HG03565 (cell line): ENCODE measurements around the gene HEMGN.
"Not testable (repeated sequence)": the region's sequence is repeated elsewhere in the genome, so short reads cannot be mapped to it uniquely, and the experiment has no call there.

Source experiments
- ATAC-seq: cut with Tn5 transposase; IDR thresholded peaks from one replicate; pipeline ENCODE4 v1.9.1; 2021; ENCODE audit warnings: mild to moderate bottlenecking, moderate library complexity; ENCODE audit not compliant: unreplicated experiment

HEMGN gene, protein sequence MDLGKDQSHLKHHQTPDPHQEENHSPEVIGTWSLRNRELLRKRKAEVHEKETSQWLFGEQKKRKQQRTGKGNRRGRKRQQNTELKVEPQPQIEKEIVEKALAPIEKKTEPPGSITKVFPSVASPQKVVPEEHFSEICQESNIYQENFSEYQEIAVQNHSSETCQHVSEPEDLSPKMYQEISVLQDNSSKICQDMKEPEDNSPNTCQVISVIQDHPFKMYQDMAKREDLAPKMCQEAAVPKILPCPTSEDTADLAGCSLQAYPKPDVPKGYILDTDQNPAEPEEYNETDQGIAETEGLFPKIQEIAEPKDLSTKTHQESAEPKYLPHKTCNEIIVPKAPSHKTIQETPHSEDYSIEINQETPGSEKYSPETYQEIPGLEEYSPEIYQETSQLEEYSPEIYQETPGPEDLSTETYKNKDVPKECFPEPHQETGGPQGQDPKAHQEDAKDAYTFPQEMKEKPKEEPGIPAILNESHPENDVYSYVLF

GRCh38 chr9:97938081-97938644 lies at the start of gene HEMGN:
Gene HEMGN (minus strand): TSS chr9:97938172. CDS start chr9:97938136, 36 bp downstream.
- ATAC-seq: no peak

- ATAC-seq: no peak
Measured at GRCh38 chr9:97987487-97987886, 49.5 kb upstream of the HEMGN start.

GRCh38 chr9:97985058-97985861 lies 47.3 kb upstream of the HEMGN start:
- ATAC-seq: no peak

DNA sequence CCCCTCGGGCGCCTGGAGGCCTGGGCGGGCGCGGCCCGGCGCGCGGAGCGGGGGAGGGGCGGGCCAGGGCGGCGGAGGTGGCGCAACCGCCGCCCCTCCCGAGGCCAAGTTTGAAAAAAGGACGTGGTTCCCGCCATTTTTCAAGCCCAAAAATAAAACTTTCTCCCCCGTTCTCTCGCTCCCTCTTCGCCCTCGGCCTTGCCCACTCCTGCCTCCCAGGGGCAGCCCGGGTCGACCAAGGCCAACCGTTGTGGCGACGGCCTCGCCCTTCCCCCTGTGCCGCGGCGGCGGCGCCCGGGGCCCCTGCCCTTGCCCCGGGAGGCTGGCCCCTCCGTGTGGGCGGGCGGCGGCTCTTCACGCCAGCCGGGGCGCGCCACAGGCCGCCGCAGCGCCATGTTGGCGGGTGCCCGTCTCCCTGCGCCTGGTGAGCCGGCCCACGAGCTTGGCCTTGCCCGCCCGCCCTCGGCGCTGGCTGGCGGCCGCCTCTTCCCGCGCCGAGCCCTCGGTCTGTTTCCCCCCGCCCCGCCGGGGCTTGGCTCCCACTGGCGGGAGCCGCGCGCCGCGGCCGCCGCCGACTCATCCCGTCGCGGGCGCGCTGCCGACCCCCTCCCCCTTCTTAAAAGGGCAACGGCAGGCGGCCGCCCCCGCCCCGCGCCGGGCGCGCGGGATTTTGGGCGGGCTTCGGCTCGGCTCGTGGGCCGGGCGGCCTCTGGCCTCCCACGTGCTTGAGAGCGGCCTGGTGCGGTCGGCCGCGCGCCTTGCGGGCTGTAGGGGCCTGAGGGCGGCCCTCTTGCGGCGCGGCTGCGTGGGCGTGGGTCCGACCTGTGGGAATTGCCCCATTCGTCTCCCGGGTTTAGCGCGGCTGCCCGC lies 46.5 kb upstream of the HEMGN start:
- ATAC-seq: peak; percentile 19

- ATAC-seq: peak; percentile 3
Measured at GRCh38 chr9:97983589-97984187, 45.7 kb upstream of the HEMGN start.

- ATAC-seq: peak; percentile 57
Measured at GRCh38 chr9:97982683-97983588, 45.0 kb upstream of the HEMGN start, which contains the start of gene ANP32B. Gene ANP32B (plus strand): TSS chr9:97983341. CDS start chr9:97983556, 215 bp downstream.

DNA sequence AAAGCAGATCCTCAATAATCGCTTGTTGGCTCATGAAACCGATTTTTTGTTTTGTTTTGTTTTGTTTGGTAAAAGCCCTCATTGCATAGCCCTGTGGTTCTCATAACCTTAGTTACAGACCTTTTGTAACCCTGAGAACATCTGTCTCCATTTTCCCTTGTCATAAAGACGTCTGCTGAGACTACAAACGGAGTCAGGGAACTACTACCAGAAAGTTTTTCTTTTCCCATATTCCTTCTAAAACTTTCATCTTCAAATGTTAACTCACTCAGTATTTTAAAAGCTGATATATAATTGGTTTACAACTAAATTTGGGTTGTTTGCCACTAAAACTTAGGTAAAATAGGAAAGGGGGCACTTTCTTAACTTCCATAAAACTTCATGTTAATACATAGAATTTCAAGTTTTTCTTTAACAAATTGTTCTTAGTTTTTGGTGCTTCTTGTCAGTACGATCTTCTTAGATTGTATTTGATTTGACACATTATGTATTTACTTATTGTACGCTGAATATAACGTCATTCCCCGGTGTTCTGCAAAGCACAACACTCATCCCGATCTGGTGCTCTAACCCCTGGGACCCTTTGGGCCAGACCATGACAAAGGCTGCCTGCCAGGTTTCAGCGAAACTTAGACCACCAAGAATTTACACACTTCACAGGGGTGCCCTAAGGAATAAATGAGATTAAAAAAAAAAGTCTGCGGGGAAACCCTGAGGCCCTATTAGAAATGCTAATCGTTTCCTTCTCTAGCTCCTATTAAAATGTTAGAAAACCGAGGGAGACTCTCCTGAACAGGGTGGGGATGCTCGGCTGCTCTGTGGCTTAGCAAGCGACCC lies 44.1 kb upstream of the HEMGN start:
- no peak for ATAC-seq

DNA sequence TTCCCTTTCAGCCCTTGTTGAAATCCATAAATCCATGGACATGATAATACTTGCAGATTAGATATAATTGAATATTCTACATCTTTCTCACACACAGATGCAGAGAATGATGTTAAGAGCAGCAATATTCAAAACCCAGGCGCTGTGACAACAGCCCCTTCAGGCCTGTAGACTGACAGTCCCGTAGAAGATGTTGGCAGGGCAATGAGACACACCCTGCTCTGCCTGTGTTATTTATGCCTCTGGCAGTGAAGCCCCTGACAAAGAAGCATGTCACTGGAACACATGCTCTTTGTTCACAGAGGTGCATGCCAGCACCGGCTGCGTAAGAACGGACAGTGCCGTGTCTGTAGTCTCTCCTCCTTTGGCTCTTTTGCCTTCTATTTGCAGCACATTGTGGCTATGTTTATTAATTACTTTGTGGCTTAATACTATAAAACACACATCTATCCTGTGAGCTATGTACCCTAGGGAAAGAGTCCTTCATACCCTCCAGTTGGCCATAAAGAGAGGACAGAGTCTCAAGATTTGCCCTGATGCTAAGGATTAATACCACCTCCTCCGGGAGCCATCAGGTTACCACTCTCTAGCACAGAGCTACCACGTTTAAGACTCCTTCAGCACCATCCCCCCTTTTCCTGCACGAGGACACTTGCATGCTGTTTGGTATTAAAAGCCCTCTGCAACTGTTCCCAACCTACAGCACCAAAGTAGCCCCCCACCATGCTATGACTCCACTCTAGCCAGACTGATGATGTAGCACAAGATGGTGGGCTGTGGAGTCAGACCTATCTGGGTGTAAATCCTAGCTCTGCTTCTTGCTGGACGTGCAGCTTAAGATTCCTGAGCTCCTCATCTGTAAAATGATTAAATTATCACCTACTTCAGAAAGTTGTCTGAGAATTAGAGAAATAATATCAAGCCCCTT lies 43.2 kb upstream of the HEMGN start:
- ATAC-seq: no peak

- no peak for ATAC-seq
Measured at GRCh38 chr9:97980479-97980803, 42.5 kb upstream of the HEMGN start.

GRCh38 chr9:97979788-97980478 lies 42.0 kb upstream of the HEMGN start:
- no peak for ATAC-seq

DNA sequence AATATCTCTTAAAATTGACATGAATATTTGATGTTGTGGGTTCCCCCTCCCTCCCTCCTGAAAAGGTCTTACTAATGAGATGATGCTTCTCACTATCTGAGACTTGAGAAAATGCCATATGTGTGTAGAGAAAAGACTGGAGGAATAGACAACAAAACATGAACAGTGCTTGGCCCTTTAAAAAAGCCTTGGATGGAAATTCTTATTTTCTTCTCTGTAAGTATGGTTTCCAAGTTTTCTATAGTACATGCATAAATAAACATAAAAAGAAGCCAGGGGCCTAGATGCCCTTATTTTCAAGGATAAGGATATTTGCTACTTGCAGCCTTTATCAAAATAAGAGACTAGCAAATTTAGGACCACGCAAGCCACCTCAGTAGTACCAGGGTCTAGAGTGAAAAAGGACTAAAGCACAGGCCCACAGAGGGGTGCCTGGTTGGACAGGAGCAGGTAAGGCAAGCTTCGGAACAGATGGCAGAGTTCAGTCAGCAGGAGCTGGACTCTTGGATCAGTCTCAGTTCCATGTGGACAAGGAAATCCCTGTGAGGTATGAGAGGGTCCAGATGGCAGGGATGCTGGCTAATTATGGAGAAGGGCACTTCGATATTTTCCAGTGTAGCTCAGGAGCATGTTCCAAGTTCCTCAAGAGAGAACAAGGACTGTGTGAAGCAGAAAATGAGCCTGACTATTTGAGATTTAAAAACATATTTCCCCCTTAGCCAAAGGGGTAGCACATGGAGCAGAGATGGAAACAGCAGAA lies 40.6 kb upstream of the HEMGN start:
- no peak for ATAC-seq

GRCh38 chr9:97976633-97977032 lies 38.7 kb upstream of the HEMGN start:
- not testable (repeated sequence) for ATAC-seq

DNA sequence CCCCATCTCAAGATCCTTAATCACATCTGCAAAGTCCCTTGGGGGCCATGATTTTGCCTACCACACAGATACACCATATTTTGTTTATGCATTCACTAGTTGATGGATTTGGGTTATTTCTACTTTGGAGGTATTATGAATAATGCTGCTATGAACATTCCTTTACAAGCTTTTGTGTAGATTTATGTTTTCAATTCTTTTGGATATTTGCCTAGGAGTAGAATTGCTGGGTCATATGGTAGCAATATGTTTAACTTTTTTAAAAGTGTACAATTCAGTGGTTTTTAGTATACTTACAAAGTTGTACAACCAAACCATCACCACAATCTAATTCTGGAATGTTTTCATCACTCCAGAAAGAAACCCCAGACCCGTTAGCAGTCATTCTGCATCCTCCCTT lies 37.4 kb upstream of the HEMGN start:
- ATAC-seq: no peak

DNA sequence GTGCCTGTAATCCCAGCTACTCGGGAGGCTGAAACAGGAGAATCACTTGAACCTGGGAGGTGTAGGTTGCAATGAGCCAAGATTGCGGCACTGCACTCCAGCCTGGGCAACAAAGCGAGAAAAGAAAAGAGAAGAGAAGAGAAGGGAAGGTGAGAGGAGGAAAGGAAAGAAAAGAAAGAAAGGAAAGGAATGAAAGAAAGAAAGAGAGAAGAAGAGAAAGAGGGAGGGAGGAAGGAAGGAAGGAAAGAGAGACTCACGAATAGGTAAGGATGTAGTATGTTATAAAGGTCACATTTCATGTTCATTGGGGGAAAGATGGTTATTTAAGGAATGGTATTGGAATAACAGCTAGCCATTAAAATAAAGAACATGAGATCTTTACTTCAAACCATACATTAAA lies 34.8 kb upstream of the HEMGN start:
- ATAC-seq: no peak

DNA sequence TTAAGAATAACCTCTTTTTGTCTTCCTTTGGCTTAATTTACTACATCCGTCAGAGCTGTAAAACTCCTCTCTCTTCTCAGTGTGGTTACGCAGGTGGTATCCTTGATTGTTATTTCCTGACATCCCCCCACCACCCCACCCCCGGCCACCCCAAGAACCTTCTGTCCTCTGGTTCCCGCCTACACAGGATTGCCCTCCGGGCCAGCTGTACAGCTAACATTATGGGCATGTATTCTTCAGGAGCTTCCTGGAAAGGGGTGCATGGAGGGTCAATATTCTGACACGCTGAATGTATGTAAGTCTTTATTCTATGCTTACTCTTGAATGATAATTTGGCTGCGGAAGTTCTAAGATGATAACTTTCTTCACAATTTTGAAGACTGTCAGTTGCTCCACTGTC lies 32.2 kb upstream of the HEMGN start:
- ATAC-seq: no peak

- ATAC-seq: no peak
Measured at GRCh38 chr9:97969014-97969413, 31.0 kb upstream of the HEMGN start.
